HG02970 (cell line): Measurements from ENCODE around the gene EXOG.
"Not testable (repeated sequence)": the region's sequence is repeated elsewhere in the genome, so short reads cannot be mapped to it uniquely, and the experiment has no call there.

Source experiments
- ATAC-seq: cut with Tn5 transposase; IDR thresholded peaks from one replicate; pipeline ENCODE4 v1.9.1; 2021; ENCODE audit warnings: mild to moderate bottlenecking, moderate library complexity, moderate number of reproducible peaks; ENCODE audit not compliant: unreplicated experiment, low FRiP score

The EXOG gene

DNA sequence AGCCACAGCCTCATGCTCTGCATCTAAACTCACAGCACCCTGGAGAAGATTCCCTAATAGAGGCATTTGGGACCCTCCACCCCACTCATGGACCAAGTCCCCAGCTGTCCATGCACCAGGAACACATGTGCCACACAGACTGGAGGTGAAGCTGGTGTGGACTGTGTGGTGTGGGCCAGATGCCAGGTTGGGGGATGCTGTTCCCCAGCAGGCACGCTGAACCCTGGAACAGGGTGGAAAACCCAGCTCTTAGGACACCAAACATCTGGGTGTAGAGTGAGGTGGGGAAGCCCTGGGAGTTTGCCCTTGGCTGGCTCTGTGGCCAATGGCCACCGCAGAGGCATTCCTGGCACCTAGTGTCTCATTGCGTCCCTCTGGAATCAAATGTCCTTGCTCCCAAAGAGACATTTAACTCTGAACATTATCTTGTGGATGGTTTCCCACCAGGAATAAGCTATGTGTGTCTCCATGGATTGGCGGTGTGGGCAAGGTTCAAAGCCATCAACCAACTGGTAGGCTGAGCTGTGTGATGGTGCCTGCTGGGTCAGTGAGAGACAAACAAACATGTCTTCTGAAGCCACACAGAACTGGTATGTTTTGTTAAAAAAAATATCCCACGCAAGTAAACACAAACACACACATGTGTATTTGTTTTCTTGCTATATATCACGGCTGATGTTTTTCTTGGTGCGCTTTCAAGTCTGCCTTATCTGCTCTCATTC is 65.0 kb downstream of the EXOG start:
- ATAC-seq = no peak

DNA sequence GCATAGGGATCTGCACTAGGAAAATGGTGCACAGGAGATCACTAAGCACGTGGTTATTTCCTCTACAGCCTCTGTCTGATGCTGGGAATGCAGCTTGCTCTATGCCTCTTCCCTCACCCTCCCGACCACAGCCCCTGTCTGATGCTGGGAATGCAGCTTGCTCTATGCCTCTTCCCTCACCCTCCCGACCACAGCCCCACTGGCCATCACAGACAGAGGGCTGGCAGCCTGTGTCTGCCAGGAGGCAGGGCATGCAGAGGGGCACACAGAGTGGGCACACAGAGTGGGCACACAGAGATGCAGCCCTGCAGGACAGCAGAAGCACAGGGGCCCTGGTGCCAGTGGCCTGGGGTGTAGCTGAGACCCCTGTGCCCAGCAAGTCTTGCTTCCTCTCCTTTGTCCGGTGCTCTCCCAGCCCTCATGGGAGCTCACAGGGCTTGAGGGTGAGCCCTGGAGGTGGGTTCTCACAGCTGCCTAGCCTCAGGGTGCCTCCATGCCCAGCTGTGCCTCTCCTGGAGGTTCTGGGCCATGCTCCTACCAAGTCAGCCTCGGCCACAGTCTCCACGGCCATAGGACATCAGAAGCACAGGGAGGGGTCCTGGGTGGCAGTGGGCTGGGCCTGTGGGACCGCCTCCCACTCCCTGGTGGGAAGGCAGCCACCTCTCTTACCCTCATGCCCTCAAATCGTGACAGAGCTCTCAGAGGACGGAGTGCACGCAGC is 65.8 kb downstream of the EXOG start:
- no peak for ATAC-seq

DNA sequence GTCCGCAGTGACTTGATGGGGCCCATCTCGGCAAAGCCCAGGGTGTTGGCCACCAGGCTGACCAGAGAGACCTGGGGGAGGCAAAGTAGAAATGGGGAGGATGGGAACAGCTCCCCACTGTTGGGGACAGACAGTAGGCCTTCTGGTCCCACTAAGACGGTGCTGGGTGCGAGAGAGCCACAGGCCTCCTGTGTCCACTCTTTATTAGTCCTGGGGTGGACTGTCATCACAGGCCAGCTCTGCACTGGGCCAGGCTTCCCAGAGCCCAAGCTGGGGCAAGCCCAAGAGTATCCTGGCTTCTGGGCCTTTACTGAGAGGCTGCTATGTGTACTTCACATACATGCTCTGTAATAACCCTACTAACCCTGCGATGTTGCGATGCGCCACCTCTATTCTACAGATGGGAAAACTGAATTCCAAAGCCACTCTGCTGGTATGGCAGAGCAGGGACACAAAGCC is 66.4 kb downstream of the EXOG start:
- no peak for ATAC-seq

DNA sequence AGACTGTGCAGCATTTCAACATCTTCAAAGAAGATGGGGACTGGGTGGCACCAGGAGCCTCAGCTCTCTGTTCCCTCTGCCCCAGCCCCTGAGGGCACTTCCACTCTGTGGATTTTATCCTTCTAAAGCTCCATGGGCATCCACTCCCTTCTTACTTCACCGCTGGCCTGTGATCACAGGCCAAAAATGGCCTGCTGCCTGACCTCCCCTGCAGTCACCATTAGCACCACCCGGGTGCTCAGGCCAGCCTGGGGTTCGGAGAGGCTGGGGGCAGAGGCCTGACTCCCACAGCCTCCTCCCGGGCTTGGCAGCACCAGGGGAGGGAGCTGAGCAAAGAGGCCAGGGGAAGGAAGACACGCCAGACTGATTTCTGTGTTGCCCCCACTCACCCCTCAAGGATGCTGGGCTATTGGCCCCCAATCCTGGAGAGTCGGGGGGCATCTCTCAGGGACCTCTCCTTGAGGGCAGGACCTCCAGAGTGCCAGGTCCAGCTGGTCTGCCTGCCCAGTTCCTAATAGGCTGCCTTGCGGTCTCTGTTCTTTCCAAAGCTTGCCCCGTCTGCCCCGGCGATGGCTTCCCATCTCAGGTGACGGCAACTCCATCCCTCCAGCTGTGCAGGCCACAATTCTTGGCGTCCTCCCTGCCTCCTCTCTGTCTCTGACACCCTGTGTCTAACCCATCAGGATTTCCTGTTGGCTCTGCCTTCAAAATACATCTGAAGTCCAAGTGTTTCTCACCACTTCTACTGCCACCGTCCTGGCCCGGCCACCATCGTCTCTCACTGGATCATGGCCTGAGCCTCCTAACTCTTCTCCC is 67.1 kb downstream of the EXOG start:
- no peak for ATAC-seq

DNA sequence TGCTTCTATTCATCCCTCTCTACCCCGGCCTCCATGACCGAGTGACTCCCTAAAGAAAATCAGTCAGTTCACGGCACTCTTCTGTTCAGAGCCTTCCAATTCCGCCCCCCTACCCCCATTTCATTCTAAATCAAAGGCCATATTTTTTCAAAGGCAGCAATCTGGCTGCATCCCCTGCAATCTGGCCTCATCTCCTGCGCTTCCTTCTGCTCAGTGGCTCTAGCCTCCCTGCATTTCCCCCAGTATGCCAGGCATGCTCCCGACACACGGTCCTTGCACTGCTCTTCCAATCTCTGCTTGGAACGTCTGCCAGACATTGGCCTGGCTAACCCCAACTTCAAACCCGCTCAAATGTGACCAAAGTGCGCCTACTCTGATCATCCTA is 67.7 kb downstream of the EXOG start:
- ATAC-seq = no peak

DNA sequence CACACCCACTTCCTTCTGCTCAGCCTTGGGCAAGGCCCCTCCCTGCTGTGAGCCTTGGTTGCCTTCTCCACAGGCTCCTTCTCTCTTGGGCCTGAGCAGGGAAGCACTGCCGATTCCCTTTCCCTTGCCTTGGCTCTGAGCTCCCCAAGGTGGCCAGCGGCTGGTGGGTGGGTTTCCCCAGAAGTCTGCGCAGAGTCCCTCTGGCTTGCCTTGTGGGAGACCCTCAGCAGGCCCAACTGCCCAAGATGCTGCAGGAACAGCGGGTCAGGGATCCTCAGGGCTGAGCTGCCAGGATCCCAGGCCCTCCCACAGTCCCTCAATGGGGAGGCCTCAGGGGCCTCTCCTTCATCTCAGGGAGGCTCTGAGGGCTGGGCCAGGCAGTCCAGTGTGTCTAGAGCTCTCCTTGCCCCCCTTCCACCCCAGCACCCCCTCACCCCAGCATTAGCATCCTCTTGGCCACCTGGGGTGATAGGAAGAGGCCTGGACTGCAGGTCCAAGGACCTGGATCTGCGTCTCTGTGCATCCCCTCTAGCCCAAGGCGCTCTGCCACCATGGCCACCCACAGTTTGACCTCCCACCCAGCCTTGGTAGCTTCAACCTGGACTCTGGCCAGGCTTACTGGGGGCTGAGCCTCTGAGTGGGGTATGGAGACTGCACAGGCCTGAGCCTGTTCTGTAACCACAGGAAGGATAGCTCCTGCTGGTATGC is 68.6 kb downstream of the EXOG start:
- ATAC-seq = no peak

DNA sequence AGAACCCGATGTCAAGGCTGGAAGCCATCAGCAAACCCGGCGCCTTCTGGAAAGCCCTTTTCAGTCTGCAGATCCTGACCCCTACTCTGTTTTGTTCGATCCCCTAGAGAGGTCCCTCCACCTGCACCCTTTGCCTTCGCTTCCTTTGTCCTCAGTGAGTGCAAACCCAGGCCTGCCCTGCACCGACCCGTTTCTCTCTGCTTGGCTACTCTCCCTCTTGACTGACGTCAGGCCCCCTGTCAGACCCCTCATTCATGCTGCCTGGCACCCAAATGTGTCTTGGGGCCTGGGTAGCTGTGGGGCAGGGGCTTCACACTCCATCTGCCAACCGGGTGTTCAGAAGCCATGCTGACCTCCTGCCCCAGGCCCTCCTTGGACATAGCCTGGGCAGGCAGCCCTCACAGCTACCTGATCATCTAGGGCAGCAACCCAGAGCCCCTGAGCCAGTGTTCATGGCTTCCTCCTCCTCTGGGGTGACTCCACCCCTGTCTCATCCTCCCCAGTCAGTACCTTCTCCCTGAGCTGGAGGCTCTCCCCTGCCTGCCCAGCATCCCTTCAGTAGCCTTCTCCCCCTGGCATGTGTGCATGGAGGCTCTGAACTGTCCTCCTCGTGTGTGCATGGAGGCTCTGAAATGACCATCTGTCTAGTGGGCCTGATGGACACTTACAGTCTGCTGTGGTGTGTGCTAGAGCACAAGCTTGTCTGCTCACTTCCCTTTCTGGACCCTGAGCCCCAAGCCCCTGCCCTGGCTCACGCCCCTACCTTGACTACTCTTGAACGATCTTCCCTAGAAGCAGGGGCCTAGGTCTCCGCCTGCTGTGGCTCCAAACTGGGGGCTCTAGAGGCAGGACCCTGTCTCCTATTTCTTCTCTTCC is 69.4 kb downstream of the EXOG start:
- no peak for ATAC-seq

DNA sequence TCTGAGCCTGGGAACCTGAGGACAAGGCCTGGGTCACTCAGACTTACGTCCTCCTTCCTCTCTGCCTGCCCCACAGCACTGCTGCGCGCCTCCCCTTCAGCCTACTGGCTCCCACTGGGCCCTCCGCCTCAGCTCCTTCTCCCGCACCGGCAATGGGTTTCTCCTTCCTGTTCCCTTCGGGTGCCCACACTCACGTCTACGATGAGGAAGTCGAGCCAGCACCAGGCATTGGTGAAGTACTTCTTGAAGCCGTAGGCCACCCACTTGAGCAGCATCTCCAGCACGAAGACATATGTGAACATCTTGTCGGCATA is 70.0 kb downstream of the EXOG start:
- ATAC-seq = no peak

DNA sequence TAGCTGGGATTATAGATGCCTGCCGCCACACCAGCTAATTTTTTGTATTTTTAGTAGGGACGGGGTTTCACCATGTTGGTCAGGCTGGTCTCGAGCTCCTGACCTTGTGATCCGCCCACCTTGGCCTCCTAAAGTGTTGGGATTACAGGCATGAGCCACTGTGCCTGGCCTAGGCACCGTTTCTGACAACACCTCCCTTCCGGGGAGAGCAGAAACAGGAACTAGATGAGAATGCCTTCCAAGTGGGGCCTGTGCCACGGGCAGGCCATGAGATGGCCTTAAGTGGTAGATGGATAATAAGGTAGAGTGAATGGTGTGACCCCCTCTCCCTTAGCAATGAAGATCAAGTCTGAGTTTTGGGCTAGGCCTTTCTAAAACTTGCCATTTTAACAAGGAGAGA is 70.7 kb downstream of the EXOG start:
- ATAC-seq = not testable (repeated sequence)

DNA sequence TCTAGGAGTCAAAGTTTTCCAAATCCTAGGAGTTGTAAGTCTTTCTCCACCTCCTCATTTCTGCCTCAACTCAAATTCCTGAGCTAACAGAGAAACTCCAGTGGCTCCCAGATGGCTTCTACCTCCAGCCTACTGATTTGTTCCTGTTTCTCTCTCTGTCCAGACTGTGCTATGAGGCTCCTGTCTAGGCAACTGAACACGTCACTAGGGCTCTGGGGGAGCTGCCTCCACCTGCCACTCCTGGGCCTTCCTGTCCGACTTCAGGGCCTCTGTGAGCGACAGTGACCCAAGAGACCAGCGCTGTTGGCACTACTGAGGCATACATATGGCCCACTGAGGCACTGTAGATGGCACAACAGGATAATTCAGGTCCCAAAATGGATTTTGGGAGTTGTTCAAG is 71.4 kb downstream of the EXOG start:
- ATAC-seq = no peak

DNA sequence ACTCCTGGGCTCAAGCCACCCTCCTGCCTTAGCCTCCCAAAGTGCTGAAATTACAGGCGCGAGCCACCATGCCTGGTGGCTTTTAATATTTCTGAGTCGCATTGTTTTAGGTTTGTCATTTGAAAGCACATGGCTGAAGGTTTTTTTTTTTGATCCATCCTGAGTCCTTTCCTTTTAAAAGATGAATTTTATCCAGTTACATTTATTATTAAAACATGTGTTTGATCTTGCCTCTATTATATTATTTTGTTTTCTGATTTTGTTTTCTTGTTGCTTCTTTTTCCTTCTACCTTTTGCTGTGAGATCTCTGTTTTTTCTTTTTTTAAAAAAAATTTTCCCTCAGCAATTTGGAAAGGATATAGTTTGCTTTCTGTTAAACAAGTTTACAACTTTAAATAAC is 77.0 kb downstream of the EXOG start:
- ATAC-seq = no peak

DNA sequence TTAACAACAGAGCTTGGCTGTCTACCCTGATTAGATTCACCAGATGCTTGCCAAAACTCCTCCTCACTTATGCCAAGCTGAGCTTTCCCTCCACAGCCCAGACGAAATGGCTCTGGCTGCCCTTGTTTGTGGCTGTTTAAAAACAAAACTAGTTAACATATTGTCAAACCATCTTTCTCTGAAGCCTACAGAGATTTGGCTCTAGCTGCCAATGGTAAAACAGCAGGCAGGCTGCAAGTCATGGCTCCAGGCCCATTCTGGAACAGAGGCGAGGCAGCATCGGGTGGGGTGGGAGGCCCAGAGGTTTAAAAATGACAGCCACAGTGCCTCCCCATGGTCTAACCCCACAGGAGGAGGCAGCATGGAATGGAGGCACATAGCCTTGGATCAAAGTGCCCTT is 77.4 kb downstream of the EXOG start:
- ATAC-seq = no peak

DNA sequence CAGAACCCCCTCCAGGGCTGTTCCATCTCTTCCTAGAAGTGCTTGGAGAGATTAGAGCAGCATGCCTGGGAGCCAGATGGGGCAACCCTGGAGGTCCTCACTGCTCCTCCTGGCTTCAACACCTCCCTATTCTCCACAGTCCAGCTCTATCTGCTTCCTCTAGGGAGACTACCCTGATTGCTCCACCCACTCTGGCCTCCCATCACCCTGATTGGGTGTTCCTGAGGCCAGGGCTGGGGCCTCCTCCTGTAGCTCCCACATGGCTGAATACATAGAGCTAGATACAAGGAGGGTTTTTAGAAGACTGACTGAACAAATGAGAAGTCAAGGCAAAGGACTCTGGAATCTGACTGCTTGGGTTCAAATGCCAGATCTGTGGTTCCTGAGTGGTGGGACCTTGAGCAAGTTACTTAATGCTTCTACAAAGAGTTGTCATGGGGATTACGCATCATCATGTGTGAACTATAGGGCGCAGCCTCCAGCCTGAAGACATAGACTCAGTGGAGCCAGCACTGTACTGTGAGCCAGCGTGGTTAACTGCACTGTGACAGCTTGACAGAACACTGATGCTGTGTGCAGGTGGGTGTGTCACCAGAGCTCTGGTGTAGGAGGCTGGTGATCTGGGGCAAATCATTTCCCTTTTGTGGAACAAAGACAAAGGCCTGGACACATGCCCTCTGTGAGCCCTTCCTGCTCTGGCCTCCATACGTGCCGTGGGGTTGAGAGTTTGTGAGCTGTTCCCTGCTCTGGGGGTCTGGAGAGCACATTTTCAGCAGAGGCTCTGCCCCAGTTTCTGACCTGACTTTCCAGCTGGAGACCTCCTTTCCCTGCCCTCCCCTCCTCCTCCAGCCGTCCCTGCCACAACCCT is 78.5 kb downstream of the EXOG start:
- ATAC-seq = no peak

DNA sequence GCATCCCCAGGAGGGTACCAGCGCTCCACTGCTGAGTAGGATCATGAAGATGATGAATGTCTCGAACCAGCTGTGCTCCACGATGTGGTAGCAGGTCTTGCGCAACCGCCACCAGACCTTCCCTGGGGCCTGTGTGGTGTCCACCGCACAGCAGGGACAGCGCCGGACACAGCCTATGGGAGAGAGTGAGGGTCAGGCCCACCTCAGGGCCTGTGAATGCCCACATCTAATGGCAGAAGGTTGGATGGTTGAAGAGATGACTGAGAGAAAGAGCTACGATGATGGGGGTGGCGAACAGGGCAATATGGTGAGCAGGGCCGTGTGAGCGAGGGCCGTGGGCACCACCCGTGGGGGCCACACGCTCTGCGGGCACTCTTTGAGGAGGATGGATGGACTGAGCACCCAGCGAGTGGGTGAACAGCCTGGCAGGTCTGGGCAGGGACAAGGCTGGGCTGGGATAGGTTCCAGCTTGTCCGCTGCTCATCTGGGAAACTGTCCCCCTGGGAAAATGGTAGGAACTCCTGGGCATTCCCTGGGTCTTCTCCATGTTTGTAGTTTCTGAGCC is 79.2 kb downstream of the EXOG start:
- ATAC-seq = no peak
